Measurements from ENCODE around the gene PSAT1.

- no peak for TF ChIP-seq CTCF (IDR thresholded peaks at IDR 0.05 in 2 of 3, conservative IDR thresholded peaks at IDR 0.05 in 1 of 3; ENCODE audit: borderline replicate concordance in 1 of 3, insufficient read depth in 1 of 3, low read depth in 2 of 3, low read length in 2 of 3)
- no peak for TF ChIP-seq ELF1 (IDR thresholded peaks at IDR 0.05; ENCODE audit: borderline replicate concordance, low read depth)
- no peak for TF ChIP-seq REST (IDR thresholded peaks at IDR 0.05; ENCODE audit: low read depth)
- TF ChIP-seq ZNF274 (IDR thresholded peaks at IDR 0.05; ENCODE audit: low read depth, low read length): no peak
- no peak for TF ChIP-seq RAD21 (IDR thresholded peaks at IDR 0.05; ENCODE audit: low read depth)
- TF ChIP-seq EZH2 (IDR thresholded peaks at IDR 0.05): no peak
- no peak for TF ChIP-seq POLR2AphosphoS5 (IDR thresholded peaks at IDR 0.05; ENCODE audit: low read depth, low read length)
- TF ChIP-seq POLR2A (IDR thresholded peaks at IDR 0.05; ENCODE audit: borderline replicate concordance, extremely low read depth, insufficient read depth, insufficient read length): no peak
- no peak for TF ChIP-seq SIN3A (IDR thresholded peaks at IDR 0.05; ENCODE audit: low read depth)
- TF ChIP-seq FOSL1 (IDR thresholded peaks at IDR 0.05; ENCODE audit: low read depth): no peak
- TF ChIP-seq ZFX (IDR thresholded peaks at IDR 0.05): no peak
- TF ChIP-seq MAX (IDR thresholded peaks at IDR 0.05): no peak
These were observed 34.3 kb upstream of the PSAT1 start for GRCh38 chr9:78262655-78263054.

All from HCT116 (cell line).